Adrenal gland (tissue), 5 donors: Measurements from ENCODE around the gene LAMA1.

Source experiments
- POLR2A ChIP-seq, 2 donors: fragments of 450-650 bp; IDR thresholded peaks; one replicate each; pipeline ENCODE4 v1.6.1; 2017; ENCODE audit warnings: antibody characterized with exemption in 2 of 2, mild to moderate bottlenecking in 2 of 2, moderate library complexity in 1 of 2
- TF ChIP-seq, protein P1 (sequence below), 6 experiments: fragments of 450-650 bp in 4 of 6; fragments of 200-600 bp in 2 of 6; sonication (generic) in 1 of 6; IDR thresholded peaks; 1 replicate in 5 of 6; 2 replicates in 1 of 6; pipeline versions ENCODE4 v1.5.1 to v1.8.0; 2016 to 2021; ENCODE audit warnings: antibody characterized with exemption in 6 of 6, mild to moderate bottlenecking in 2 of 6, moderate library complexity in 1 of 6
- donor health status: DM: no; HTN: no; CAD: no.

DNA sequence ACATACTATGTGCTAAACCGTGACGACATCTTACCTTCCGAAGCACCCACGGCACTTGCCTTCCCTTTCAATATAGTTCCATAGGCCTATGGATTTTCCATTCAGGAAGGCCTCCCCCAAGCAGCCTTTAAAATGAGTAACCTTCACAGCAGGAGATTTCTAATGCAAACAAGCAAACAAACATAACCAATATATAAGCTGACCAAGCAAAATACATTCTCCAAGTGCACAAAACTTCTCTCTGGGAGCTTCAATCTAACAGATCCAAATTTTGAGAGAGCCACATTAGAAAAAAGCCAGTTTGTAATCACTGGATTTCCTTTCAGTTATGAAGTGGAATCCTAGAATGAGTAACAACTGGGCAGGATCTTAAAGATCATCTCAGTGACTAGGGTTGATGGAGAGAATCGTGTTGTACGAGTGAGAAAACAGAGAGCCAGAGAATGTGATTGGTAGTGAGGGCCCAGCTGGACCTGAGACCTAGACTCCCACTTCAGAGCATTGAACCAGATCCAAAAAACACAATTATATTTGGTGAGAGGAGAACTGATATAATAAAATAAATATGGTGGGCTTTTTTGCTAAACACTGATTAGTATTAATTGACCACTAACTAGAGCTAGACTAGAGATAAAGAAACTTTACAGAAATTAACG is 145.6 kb downstream of the LAMA1 start:
- TF ChIP-seq, protein P1, sequence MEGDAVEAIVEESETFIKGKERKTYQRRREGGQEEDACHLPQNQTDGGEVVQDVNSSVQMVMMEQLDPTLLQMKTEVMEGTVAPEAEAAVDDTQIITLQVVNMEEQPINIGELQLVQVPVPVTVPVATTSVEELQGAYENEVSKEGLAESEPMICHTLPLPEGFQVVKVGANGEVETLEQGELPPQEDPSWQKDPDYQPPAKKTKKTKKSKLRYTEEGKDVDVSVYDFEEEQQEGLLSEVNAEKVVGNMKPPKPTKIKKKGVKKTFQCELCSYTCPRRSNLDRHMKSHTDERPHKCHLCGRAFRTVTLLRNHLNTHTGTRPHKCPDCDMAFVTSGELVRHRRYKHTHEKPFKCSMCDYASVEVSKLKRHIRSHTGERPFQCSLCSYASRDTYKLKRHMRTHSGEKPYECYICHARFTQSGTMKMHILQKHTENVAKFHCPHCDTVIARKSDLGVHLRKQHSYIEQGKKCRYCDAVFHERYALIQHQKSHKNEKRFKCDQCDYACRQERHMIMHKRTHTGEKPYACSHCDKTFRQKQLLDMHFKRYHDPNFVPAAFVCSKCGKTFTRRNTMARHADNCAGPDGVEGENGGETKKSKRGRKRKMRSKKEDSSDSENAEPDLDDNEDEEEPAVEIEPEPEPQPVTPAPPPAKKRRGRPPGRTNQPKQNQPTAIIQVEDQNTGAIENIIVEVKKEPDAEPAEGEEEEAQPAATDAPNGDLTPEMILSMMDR (IDR thresholded peaks at IDR 0.05), result no peak
- no peak for TF ChIP-seq POLR2A (IDR thresholded peaks at IDR 0.05)
